GM10266 (cell line): ENCODE results near the gene LHPP.

Experiments used
- DNase-seq: peaks from one replicate; pipeline ENCODE4 v3.0.0; 2012; ENCODE audit errors: extremely low spot score
- TF ChIP-seq, protein P1 (sequence below): IDR thresholded peaks from 2 replicates; pipeline ENCODE4 v1.5.1; 2012; ENCODE audit warnings: mild to moderate bottlenecking, low read depth; ENCODE audit not compliant: control insufficient read depth, insufficient read depth; ENCODE audit errors: missing control alignments

The LHPP gene

DNA sequence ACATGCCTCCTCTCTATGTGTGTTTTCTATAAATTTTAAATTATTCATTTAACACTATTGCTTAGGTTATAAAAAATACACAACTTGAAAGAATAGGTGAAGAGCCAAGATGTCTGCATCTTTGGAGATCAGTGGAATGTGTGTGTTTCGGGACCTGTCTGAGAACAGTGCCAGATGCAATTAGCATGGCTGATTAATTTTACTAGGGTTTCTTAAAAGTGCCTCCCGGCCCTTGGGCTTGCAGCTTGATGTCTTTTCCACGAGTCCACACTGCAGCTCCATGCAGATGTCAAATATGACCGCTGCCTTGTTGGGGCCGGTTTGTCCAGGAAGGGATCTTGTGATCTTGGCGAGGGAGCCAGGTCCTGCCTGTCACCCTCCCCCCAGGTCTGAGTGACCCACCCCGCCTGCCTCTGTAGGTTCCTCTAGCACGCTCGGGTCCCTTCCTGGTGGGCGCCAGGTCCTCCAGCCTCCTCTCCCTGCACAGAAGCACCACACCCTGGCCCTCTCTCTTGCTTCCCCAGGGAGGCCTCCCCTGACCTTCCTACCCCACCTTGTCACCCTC is 20.7 kb downstream of the LHPP start:
- DNase-seq: no peak
- TF ChIP-seq, protein P1, sequence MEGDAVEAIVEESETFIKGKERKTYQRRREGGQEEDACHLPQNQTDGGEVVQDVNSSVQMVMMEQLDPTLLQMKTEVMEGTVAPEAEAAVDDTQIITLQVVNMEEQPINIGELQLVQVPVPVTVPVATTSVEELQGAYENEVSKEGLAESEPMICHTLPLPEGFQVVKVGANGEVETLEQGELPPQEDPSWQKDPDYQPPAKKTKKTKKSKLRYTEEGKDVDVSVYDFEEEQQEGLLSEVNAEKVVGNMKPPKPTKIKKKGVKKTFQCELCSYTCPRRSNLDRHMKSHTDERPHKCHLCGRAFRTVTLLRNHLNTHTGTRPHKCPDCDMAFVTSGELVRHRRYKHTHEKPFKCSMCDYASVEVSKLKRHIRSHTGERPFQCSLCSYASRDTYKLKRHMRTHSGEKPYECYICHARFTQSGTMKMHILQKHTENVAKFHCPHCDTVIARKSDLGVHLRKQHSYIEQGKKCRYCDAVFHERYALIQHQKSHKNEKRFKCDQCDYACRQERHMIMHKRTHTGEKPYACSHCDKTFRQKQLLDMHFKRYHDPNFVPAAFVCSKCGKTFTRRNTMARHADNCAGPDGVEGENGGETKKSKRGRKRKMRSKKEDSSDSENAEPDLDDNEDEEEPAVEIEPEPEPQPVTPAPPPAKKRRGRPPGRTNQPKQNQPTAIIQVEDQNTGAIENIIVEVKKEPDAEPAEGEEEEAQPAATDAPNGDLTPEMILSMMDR: no peak

DNA sequence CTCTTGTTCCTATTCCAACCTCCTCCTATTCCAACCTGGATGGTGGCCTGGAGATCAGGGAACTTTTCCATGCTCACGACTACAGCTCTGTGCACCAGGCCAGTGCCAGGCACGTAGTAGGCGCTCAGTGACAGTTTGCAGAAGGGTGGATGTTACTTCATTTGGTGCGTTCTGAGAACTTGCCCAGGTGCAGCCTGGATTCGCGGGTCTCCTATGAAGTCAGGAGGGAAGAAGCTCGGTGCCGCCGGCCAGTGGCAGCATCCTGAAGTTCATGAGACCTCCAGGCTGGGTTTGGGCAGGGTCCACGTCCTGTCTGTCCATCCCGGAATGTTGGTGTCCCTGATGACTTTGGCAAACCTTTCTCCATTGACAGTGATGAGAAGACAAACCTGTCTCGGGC is 21.3 kb downstream of the LHPP start:
- TF ChIP-seq, protein P1: no peak
- DNase-seq: no peak

DNA sequence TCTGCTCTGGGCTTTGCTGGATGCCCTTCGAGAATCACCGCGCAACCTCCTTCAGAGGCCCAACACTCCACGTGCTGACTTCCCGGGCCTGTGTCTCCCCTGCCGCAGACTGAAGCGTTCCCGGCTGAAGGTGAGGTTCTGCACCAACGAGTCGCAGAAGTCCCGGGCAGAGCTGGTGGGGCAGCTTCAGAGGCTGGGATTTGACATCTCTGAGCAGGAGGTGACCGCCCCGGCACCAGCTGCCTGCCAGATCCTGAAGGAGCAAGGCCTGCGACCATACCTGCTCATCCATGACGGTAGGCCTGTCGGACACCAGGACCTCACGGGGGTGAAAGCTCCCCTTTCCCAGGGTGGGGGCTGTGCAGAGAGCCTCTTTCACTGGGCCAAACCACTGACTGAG is 22.4 kb downstream of the LHPP start:
- DNase-seq: no peak
- TF ChIP-seq, protein P1: no peak

DNA sequence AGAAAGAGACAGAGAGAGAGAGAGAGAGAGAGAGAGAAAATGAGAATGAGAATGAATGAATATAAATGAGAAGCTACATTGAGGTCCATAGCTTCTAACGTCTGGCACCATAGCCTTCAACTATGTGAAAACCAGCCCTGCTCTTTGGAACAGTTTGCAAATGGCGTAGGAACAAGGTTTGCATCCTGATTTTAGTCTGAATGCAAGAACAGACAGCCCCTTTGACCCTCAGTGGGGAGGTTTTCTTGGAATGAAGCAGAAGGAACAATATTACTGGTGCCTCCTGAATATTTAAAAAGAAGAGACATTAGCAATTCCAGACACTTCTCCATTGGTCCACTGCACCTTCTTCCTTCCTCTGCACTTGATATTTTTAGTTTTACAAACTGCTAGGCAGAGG is 23.0 kb downstream of the LHPP start:
- TF ChIP-seq, protein P1: no peak
- no peak for DNase-seq

DNA sequence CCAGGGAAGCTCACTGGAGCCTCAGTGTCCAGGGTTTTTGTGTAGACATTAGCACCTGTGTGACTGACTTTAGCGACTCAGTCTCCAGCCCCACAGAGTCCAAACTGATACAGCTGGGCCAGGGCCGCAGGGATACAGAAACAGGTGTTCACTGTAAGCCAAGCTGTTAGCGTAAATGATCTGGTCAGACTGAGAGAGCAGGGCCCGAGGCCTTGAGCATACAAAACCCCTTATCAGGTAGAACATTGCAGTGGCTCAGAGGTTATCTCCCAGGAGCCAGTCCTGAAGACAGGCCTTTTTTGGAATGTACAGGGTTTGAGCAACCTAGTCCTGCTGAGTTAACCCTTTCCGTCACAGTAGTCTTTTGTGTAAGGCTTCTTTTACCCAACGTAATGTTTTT is 25.0 kb downstream of the LHPP start:
- TF ChIP-seq, protein P1: no peak
- no peak for DNase-seq

DNA sequence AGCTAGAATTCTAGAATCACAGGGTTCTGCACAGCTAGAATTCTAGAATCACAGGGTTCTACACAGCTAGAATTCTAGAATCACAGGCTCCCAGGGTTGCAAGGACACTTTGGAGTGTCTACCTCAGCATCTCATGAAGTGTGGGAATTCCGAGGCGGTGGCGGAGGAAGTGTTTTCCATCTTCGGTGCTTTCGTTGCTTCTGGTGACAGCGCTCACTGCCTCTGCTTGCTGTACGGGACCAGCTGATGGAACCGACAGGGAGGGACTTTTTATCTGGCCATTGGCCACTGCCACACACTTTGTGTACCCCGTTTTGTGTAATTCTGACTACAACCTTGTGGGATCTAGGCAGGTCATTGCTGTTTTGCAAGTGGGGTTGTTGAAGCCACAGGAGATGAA is 29.5 kb downstream of the LHPP start:
- TF ChIP-seq, protein P1: no peak
- DNase-seq: no peak

DNA sequence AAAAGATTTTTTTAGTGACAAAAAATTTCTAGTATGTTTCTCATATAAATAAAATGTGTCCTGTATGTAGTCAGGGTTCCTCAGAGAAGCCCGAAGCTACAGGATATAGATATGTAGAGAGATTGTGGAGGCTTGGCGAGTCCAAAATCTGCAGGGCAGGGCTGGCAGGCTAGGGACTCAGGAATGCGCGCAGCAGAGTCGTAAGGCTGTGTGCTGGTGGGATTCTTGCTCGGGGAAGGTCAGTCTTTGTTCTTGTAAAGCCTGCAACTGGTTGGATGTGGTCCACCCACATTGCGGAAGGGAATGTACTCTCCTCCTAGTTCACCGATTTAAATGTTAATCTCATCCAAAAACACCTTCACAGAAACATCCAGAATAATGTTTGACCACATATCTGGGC is 30.6 kb downstream of the LHPP start:
- no peak for DNase-seq
- TF ChIP-seq, protein P1: no peak
